Loucy (cell line): ENCODE results near the gene RIPPLY2.

Experiments
- CTCF ChIP-seq: fragments of 200-600 bp; sonication (generic); conservative IDR thresholded peaks from 2 replicates; pipeline ENCODE4 v1.5.1; 2014; ENCODE audit warnings: mild to moderate bottlenecking, antibody characterized with exemption, low read length
- EZH2phosphoT487 ChIP-seq: fragments of 200-600 bp; IDR thresholded peaks from 2 replicates; pipeline ENCODE4 v1.6.1; 2018; ENCODE audit warnings: antibody characterized with exemption, mild to moderate bottlenecking, moderate library complexity, borderline replicate concordance

GRCh38 chr6:83893024-83893423 is 39.9 kb downstream of the RIPPLY2 start:
- TF ChIP-seq CTCF (no peak), EZH2phosphoT487 (no peak)
